Gastrocnemius medialis (tissue), 4 donors: Measurements from ENCODE around the gene GMPPA. TPM values are rescaled to one million over a fixed set of nuclear protein-coding genes. Genes with fewer than 3 reads are reported as not detected.
A peak's percentile ranks its signal among the peaks of the same experiment; 100 is the strongest.

Experiments
- ATAC-seq, 2 donors: fragments of 150-250 bp; one replicate each; pipeline ENCODE4 v1.9.1; 2016
- DNase-seq, 2 donors: peaks; one replicate each; pipeline ENCODE4 v3.0.0-alpha.2; 2019
- H3K27ac ChIP-seq, 4 donors: fragments of 200-600 bp; sonication (generic); 1 replicate in 1 of 4; 2 replicates in 3 of 4; pipeline ENCODE4 v1.5.1; 2016 to 2018; ENCODE audit warnings: mild to moderate bottlenecking in 2 of 4, moderate library complexity in 1 of 4
- H3K27me3 ChIP-seq, 3 donors: fragments of 200-600 bp; sonication (generic) in 2 of 3; 1 replicate in 1 of 3; 2 replicates in 2 of 3; pipeline versions ENCODE4 v1.5.1 to v1.6.0; 2016 to 2019; ENCODE audit warnings: mild to moderate bottlenecking in 1 of 3, moderate library complexity in 1 of 3
- H3K36me3 ChIP-seq, 2 donors: fragments of 200-600 bp; sonication (generic) in 1 of 2; one replicate each; pipeline ENCODE4 v1.5.1; 2017 to 2018
- H3K4me1 ChIP-seq, 2 donors: fragments of 200-600 bp; sonication (generic) in 1 of 2; one replicate each; pipeline ENCODE4 v1.5.1; 2016 to 2017; ENCODE audit warnings: mild to moderate bottlenecking in 2 of 2
- H3K4me3 ChIP-seq, 4 donors: fragments of 200-600 bp; sonication (generic) in 3 of 4; 1 replicate in 1 of 4; 2 replicates in 3 of 4; pipeline ENCODE4 v1.5.1; 2016 to 2019; ENCODE audit warnings: mild to moderate bottlenecking in 2 of 4
- H3K9me3 ChIP-seq, 3 donors: fragments of 200-600 bp; sonication (generic) in 2 of 3; 1 replicate in 1 of 3; 2 replicates in 2 of 3; pipeline ENCODE4 v1.5.1; 2016 to 2019
- POLR2A ChIP-seq, 2 donors: fragments of 450-650 bp; IDR thresholded peaks; one replicate each; pipeline ENCODE4 v1.6.1; 2017; ENCODE audit warnings: antibody characterized with exemption in 2 of 2, mild to moderate bottlenecking in 2 of 2, moderate library complexity in 2 of 2
- in situ Hi-C, 4 donors: fragments of 200-750 bp; cut with MboI; loops; one replicate each; pipeline versions ENCODE4 v1.15.0 to v1.8.0; 2017; ENCODE audit warnings: low sequenced_read_pairs in 4 of 4
- intact Hi-C: fragments of 100-400 bp; cut with DNase I; formaldehyde crosslinking; loops from one replicate; pipeline ENCODE4 v1.15.1; 2023; ENCODE audit warnings: low total_unique reads
- total RNA-seq, 4 donors: library from RNA; depleted of rRNA; stranded (reverse); fragments of >200 nt; gene quantifications; one replicate each; pipeline versions ENCODE4 v1.1.0 to v1.2.3, GENCODE V29; 2016
- TF ChIP-seq, protein P1 (sequence below), 5 experiments: fragments of 450-650 bp in 3 of 5; fragments of 200-600 bp in 2 of 5; sonication (generic) in 2 of 5; IDR thresholded peaks in 4 of 5; conservative IDR thresholded peaks in 1 of 5; 1 replicate in 4 of 5; 2 replicates in 1 of 5; pipeline ENCODE4 v1.5.1; 2016 to 2019; ENCODE audit warnings: antibody characterized with exemption in 5 of 5, mild to moderate bottlenecking in 3 of 5, moderate library complexity in 3 of 5

Gene GMPPA
- total RNA-seq: 10 to 100 TPM; 18.0 to 25.8 (median 24.4) TPM

DNA sequence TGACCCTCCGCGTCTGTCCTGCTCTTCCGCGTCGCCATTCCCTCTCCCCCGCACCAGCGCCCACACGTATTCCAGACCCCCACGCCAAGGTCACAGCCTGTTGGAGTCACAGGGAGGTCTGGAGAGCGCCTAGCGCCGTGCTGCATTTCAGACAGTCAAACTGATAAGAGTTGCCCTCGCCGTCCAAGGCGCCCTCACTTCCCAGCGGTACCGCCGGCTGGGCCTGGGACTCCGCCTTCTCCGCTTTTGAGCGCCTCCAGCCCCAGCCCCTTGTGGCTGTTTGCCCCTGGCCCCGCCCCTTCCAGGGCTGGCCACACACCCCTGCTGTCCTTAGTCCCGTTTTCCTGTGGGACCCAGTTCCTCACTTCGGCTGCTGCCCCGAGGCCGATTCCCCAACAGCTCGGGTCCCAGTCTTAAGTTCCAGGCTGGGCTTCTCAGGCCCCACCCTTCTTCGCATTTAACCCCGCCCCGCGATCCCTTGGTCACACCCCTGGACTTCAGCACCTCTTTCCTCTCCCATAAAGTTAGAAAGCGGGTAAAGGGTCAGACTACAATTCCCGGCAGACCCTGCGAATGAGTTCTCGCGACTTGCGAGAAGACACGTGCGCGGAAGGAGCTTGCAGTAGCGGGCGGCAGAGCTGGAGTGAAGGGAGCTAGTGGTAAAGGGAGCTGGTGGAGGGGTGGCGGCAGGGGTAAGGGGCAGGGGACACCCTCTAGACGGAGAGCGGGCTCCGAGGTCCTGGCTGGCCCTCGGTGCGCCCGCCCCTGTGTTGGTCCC lies at the start of gene GMPPA:
GMPPA (plus strand) TSS at position 612 of the 778 bp plus-strand sequence. CDS start 1,085 bp downstream, outside the sequence.
- TF ChIP-seq, protein P1, sequence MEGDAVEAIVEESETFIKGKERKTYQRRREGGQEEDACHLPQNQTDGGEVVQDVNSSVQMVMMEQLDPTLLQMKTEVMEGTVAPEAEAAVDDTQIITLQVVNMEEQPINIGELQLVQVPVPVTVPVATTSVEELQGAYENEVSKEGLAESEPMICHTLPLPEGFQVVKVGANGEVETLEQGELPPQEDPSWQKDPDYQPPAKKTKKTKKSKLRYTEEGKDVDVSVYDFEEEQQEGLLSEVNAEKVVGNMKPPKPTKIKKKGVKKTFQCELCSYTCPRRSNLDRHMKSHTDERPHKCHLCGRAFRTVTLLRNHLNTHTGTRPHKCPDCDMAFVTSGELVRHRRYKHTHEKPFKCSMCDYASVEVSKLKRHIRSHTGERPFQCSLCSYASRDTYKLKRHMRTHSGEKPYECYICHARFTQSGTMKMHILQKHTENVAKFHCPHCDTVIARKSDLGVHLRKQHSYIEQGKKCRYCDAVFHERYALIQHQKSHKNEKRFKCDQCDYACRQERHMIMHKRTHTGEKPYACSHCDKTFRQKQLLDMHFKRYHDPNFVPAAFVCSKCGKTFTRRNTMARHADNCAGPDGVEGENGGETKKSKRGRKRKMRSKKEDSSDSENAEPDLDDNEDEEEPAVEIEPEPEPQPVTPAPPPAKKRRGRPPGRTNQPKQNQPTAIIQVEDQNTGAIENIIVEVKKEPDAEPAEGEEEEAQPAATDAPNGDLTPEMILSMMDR (IDR thresholded peaks at IDR 0.05 in 4 of 5, conservative IDR thresholded peaks at IDR 0.05 in 1 of 5): peak in 1 of 5 experiments; percentile 25
- TF ChIP-seq POLR2A (IDR thresholded peaks at IDR 0.05): peak; percentile 83 to 89
- Histone ChIP-seq H3K27me3 (no peaks in the 10 kb centered on the region), H3K4me3 (peak within 1 kb of the TSS; percentile 66 to 87 (median 74)), H3K4me1 (peaks cover 39 to 46% of the 10 kb centered on the region in 2 donors), H3K9me3 (no peaks in the 10 kb centered on the region), H3K27ac (peak within 1 kb of the TSS; percentile 91 to 100 (median 96)), H3K36me3 (peaks cover 0 to 19% of the 10 kb centered on the region in 2 donors)
- in situ Hi-C loops (no loop called here), intact Hi-C loops (loop anchor here (1.0 to 10.0 kb wide), 6 partner anchors 38 to 334 kb away; partner anchors contain the start of genes ANKZF1, ATG9A, NHEJ1 and STK11IP)
- ATAC-seq: peak; percentile 82 to 88
- peak; percentile 97 to 98 for DNase-seq

DNA sequence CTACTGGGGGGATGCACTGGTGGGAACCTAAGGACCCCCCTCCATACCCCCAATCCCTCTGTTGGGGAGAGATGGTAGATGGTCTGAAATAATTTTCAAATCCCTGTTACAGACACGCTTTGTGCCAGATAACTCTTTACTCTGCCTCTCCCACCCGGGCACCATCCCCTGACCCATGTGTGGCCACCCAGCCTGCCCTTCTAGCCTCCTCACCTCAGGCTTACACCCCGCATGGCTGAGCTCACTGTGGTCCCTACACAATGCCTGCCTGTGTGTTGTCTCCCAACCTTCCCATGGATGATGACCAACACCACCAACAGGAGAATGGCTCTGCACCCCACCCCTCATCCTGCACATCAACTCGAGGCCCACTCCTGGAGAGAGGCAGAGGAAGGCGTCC lies 49.1 kb upstream of the GMPPA start:
- H3K27ac ChIP-seq: peak overlapping the region; percentile 95 to 99 (median 97)

DNA sequence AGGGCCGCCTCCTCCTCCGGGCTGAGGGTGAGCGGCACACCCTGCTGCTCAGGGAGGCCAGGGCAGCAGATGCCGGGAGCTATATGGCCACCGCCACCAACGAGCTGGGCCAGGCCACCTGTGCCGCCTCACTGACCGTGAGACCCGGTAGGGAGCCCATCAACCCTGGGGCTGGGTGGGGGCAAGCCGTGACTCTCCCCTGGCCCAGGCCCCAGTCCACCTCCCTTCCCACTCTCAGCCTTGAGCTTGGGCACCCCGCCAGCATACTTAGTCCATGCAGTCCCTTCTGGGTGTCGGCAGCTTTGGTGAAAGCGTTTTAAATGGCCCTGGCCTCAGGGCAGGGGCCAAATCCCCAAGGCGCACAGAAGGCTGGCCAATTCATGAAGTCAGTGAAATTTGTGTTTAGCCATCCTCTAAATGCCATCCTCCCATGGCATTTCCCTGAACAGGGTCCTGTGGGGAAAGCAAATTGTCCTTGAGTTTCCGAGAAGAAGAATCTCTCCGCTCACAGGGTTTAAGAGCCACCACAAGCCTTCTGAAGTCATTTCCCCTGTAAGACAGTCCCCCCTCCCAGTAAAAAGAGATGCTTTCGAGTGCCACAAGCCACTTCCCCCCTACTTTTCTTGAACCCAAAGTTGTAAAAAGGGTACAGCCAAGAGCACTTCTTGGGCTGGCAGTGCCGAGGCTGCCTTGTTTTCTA lies 46.9 kb upstream of the GMPPA start:
- Histone ChIP-seq H3K4me1 (peaks cover 48 to 55% of the 10 kb centered on the region in 2 donors), H3K27me3 (no peaks in the 10 kb centered on the region), H3K4me3 (peak overlapping the region in 3 of 4 donors; percentile 9 to 23 (median 16)), H3K36me3 (peaks cover 0 to 10% of the 10 kb centered on the region in 2 donors), H3K9me3 (no peaks in the 10 kb centered on the region), H3K27ac (peak overlapping the region; percentile 95 to 99 (median 97))
- in situ Hi-C loops (loop anchor here in 2 of 4 donors (10.0 kb wide), 1 partner anchor 47 kb away; no protein-coding TSS in a partner anchor), intact Hi-C loops (loop anchor here (1.0 to 2.0 kb wide), 2 partner anchors 13 to 34 kb away; partner anchors contain the start of gene DES)
- DNase-seq: peak; percentile 37 to 90
- ATAC-seq: peak; percentile 24 to 52
- TF ChIP-seq, protein P1 (IDR thresholded peaks at IDR 0.05 in 4 of 5, conservative IDR thresholded peaks at IDR 0.05 in 1 of 5): no peak
- TF ChIP-seq POLR2A (IDR thresholded peaks at IDR 0.05): no peak

More for the DNA sequence above, 49.1 kb upstream of the GMPPA start:
- no peak overlapping the region for H3K4me3 ChIP-seq
- DNase-seq (no peak), ATAC-seq (no peak)
- no peaks in the 10 kb centered on the region for H3K27me3 ChIP-seq
- H3K36me3 ChIP-seq: peaks cover 0 to 10% of the 10 kb centered on the region in 2 donors
- no peak for TF ChIP-seq POLR2A (IDR thresholded peaks at IDR 0.05)
- TF ChIP-seq, protein P1 (IDR thresholded peaks at IDR 0.05 in 4 of 5, conservative IDR thresholded peaks at IDR 0.05 in 1 of 5): no peak
- peaks cover 46 to 61% of the 10 kb centered on the region in 2 donors for H3K4me1 ChIP-seq
- intact Hi-C loops: no loop called here
- H3K9me3 ChIP-seq: no peaks in the 10 kb centered on the region
- in situ Hi-C loops: loop anchor here in 2 of 4 donors (10.0 kb wide), 1 partner anchor 45 kb away; no protein-coding TSS in a partner anchor
